Fibroblast of lung (primary cell): ENCODE data around the gene PLEKHA1.

Experiments
- CTCF ChIP-seq, 2 donors: IDR thresholded peaks in 1 of 2; conservative IDR thresholded peaks in 1 of 2; 1 replicate in 1 of 2; 2 replicates in 1 of 2; pipeline ENCODE4 v1.5.1; 2011 to 2012; ENCODE audit warnings: low read length in 2 of 2, control low read depth in 1 of 2, inconsistent platforms in 1 of 2, low read depth in 1 of 2, mild to moderate bottlenecking in 1 of 2
- EZH2 ChIP-seq: IDR thresholded peaks from 2 replicates; pipeline ENCODE4 v1.5.1; 2012; ENCODE audit warnings: low read length, control low read depth, mild to moderate bottlenecking; ENCODE audit errors: missing control alignments

- TF ChIP-seq EZH2 (no peak), CTCF (conservative IDR thresholded peaks at IDR 0.05 in 1 of 2, IDR thresholded peaks at IDR 0.05 in 1 of 2; ENCODE audit: low read depth in 1 of 2, low read length in 2 of 2) (no peak)
These were observed 6.2 kb downstream of the PLEKHA1 start for GRCh38 chr10:122380703-122381102.
